Skeletal muscle tissue (tissue), 4 donors: Measurements from ENCODE around the gene TRPM8. TPM values are rescaled to one million over a fixed set of nuclear protein-coding genes. Genes with fewer than 3 reads are reported as not detected.

Experiments used
- H3K27ac ChIP-seq: one replicate; pipeline ENCODE4 v1.7.0; 2013; ENCODE audit warnings: mild to moderate bottlenecking, low read depth, low read length, inconsistent platforms
- H3K27me3 ChIP-seq, 3 donors: one replicate each; pipeline ENCODE4 v1.7.0; 2013; ENCODE audit warnings: low read length in 3 of 3; ENCODE audit not compliant: control insufficient read depth in 3 of 3, insufficient read depth in 3 of 3
- H3K36me3 ChIP-seq, 3 donors: one replicate each; pipeline ENCODE4 v1.7.0; 2013; ENCODE audit warnings: low read length in 3 of 3; ENCODE audit not compliant: control insufficient read depth in 3 of 3, insufficient read depth in 3 of 3
- H3K4me1 ChIP-seq, 3 donors: one replicate each; pipeline ENCODE4 v1.7.0; 2013; ENCODE audit warnings: low read length in 3 of 3, mild to moderate bottlenecking in 3 of 3; ENCODE audit not compliant: control insufficient read depth in 3 of 3, insufficient read depth in 3 of 3
- H3K4me3 ChIP-seq, 3 donors: one replicate each; pipeline ENCODE4 v1.7.0; 2013; ENCODE audit warnings: low read length in 3 of 3
- H3K9ac ChIP-seq, 3 donors: one replicate each; pipeline ENCODE4 v1.7.0; 2013; ENCODE audit warnings: low read length in 3 of 3, mild to moderate bottlenecking in 3 of 3, moderate library complexity in 2 of 3, low read depth in 1 of 3
- H3K9me3 ChIP-seq, 3 donors: one replicate each; pipeline ENCODE4 v1.7.0; 2013; ENCODE audit warnings: low read length in 3 of 3; ENCODE audit not compliant: control insufficient read depth in 3 of 3
- total RNA-seq: library from RNA; depleted of rRNA; stranded (reverse); fragments of >200 nt; gene quantifications from one replicate; pipeline ENCODE4 v1.2.3, GENCODE V29; 2014
- donor health status: Osteomylitis.

TRPM8 gene
- total RNA-seq, 1 donor from 2014 or later, result not detected

DNA sequence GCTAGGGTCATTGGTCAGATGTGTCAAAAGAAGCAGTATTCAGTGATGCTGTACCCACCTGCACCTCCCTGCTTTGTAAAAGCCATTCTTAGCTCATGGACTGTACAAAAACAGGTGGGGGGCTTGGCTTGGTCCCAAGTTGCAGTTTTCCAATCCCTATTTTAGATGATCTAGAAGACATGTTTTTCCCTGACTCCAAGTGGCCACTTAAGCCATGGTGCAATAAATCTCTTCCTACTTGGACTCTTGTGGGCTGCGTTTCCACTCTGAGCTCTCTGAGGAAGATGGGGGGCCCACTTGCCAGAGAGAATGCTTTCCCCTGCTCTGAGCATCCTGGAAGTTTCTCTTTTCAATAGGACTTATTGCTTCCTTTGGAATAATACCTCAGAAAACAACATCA lies 76.3 kb downstream of the TRPM8 start:
- Histone ChIP-seq H3K36me3 (no peaks in the 10 kb centered on the region), H3K27ac (no peak overlapping the region), H3K27me3 (peaks cover 0 to 6% (median 3%) of the 10 kb centered on the region in 3 donors), H3K4me1 (no peaks in the 10 kb centered on the region), H3K4me3 (no peak overlapping the region), H3K9me3 (peaks cover 0 to 2% (median 0%) of the 10 kb centered on the region in 3 donors), H3K9ac (no peak overlapping the region)

DNA sequence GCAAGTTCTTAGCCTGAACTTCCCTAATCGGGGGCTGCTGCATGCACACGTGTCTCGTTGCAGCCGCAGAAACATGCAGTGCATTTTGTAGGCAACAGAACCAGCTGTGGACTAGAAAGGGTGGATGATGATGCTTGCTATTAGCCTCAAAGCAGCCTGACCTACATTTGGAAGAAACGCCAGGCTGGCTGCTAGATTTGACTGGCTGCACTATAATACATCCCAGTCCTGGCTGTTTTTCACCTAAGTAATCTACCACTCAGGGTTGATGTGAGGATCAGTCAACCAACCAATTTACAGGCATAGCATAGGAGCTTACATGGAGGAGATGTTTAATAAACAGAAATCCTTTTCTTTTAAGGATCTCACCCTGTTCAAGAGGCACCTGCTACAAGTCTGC lies 77.0 kb downstream of the TRPM8 start:
- H3K4me3 ChIP-seq, result no peak overlapping the region
- no peak overlapping the region for H3K27ac ChIP-seq
- H3K9ac ChIP-seq, result no peak overlapping the region
- no peaks in the 10 kb centered on the region for H3K4me1 ChIP-seq
- H3K27me3 ChIP-seq, result peaks cover 0 to 10% (median 3%) of the 10 kb centered on the region in 3 donors
- no peaks in the 10 kb centered on the region for H3K36me3 ChIP-seq
- H3K9me3 ChIP-seq, result peaks cover 0 to 2% (median 0%) of the 10 kb centered on the region in 3 donors

DNA sequence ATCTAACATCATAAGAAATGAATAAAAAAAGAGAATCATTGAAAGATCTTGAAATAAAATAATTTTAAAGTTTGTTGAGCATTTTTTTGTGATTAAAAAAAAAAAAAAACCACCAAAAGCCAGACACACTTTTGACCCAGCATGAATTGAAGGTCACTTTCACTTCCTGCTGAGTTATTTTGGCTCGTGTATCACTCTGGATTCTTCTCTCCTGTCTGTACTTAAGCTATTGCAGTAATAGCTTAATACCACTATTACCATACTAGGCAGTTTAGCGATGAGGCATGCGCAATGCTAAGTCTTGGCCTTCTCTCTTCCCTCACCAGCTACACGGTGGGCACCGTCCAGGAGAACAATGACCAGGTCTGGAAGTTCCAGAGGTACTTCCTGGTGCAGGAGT lies 78.8 kb downstream of the TRPM8 start:
- H3K4me3 ChIP-seq, result no peak overlapping the region
- H3K27me3 ChIP-seq, result peaks cover 0 to 15% (median 3%) of the 10 kb centered on the region in 3 donors
- H3K36me3 ChIP-seq, result no peaks in the 10 kb centered on the region
- H3K27ac ChIP-seq, result no peak overlapping the region
- peaks cover 0 to 2% (median 0%) of the 10 kb centered on the region in 3 donors for H3K9me3 ChIP-seq
- no peak overlapping the region for H3K9ac ChIP-seq
- no peaks in the 10 kb centered on the region for H3K4me1 ChIP-seq

DNA sequence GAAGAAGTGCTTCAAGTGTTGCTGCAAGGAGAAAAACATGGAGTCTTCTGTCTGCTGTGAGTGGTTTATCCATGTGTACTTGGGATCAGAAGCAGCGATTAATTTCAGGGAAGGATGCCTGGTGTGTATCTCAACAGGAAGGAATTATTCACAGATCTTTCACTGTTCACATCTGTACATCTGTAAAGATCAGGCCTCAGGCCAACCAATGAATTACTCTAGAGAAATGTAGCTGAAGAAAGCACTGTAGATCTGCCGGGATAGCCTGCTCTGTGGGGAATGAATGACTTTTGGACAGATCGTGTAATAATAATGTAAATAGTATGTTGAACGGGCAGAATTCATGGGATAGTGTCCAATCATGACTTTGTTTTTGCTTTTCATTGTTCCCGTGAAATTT lies 79.3 kb downstream of the TRPM8 start:
- no peak overlapping the region for H3K4me3 ChIP-seq
- H3K27ac ChIP-seq, result no peak overlapping the region
- no peaks in the 10 kb centered on the region for H3K4me1 ChIP-seq
- peaks cover 0 to 15% (median 0%) of the 10 kb centered on the region in 3 donors for H3K27me3 ChIP-seq
- no peaks in the 10 kb centered on the region for H3K36me3 ChIP-seq
- H3K9me3 ChIP-seq, result peaks cover 0 to 2% (median 0%) of the 10 kb centered on the region in 3 donors
- H3K9ac ChIP-seq, result no peak overlapping the region

DNA sequence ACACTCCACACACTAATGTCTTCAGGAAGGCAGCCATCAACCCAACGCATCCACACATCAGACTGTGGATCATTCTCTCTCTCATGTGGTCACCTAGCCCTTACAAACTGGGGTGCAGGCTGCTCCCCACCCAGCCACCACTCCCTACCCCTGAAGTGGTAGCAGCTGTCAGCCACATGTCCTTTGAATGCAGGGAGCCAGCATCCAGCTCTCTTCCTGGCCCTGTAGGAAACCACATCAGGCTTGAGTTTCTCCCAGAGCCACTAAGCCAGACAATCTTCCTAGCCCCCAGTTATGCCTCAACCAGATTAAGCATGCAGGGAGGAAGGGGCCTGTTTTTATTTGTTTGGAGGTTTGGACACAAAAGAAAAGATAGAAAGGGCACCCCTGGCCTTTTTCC lies 80.5 kb downstream of the TRPM8 start:
- H3K27me3 ChIP-seq, result peaks cover 0 to 23% (median 0%) of the 10 kb centered on the region in 3 donors
- no peaks in the 10 kb centered on the region for H3K36me3 ChIP-seq
- H3K9me3 ChIP-seq, result peaks cover 0 to 2% (median 0%) of the 10 kb centered on the region in 3 donors
- H3K4me1 ChIP-seq, result no peaks in the 10 kb centered on the region
- no peak overlapping the region for H3K4me3 ChIP-seq
- no peak overlapping the region for H3K27ac ChIP-seq
- no peak overlapping the region for H3K9ac ChIP-seq

DNA sequence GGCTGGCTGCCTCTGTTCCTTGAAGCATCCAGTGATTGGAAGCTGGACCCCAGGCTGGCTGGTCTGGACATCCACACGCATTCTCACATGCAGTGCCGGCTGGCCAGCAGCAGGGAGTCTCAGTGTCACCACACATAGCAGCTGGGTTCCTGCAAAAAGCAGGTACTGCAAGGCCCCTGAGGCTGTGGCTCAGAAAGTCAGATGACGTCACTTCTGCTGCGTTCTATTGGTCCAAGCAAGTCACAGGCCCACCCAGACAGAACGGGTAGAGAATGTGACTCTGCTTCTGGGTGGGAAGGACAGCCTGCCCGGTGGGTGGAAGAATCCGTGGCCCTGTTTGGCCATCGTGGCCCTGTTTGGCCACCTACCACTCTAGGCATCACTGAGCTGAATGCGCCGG lies 82.0 kb downstream of the TRPM8 start:
- no peak overlapping the region for H3K27ac ChIP-seq
- H3K36me3 ChIP-seq, result no peaks in the 10 kb centered on the region
- H3K9me3 ChIP-seq, result peaks cover 0 to 2% (median 0%) of the 10 kb centered on the region in 3 donors
- H3K4me1 ChIP-seq, result no peaks in the 10 kb centered on the region
- H3K27me3 ChIP-seq, result peaks cover 0 to 20% (median 0%) of the 10 kb centered on the region in 3 donors
- H3K4me3 ChIP-seq, result no peak overlapping the region
- no peak overlapping the region for H3K9ac ChIP-seq

DNA sequence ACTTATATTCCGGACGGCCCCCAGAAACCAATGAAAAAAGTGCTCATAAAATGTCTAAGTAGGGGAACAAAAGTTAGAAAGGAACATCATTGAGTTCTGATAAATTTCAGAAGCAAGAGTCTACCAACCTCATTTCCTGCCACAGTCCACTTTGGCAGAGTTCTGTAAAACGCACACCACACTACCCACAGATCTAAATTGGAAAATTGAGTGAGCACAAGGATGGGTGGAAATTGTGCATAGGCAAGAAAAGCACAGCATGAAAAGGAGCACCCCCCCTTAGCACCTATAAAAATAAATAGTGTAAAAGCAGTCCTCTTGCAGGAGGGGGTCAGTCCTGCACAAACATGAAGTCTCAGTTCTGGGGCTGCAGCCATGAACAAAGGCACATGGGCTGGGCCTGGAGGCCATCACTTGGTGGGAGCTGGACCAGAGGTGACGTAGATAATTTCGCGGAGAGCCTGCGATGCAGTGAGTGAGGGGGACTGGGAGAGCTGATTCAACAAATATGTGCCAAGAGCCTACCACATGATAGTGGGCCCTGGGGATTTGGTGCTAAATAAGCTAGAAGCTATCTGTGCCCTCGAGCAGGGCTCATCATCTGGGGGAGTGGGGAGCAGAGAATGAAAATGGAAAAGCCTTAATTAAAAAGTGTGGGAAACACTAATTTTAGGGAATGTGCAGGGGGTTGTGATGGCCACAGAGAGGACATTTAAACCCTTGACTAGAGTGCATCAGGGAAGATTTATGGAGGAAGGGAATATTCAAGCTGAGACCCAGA lies 84.4 kb downstream of the TRPM8 start:
- no peaks in the 10 kb centered on the region for H3K4me1 ChIP-seq
- H3K27me3 ChIP-seq, result peaks cover 0 to 16% (median 0%) of the 10 kb centered on the region in 3 donors
- H3K27ac ChIP-seq, result no peak overlapping the region
- no peaks in the 10 kb centered on the region for H3K9me3 ChIP-seq
- no peak overlapping the region for H3K9ac ChIP-seq
- H3K4me3 ChIP-seq, result no peak overlapping the region
- no peaks in the 10 kb centered on the region for H3K36me3 ChIP-seq

DNA sequence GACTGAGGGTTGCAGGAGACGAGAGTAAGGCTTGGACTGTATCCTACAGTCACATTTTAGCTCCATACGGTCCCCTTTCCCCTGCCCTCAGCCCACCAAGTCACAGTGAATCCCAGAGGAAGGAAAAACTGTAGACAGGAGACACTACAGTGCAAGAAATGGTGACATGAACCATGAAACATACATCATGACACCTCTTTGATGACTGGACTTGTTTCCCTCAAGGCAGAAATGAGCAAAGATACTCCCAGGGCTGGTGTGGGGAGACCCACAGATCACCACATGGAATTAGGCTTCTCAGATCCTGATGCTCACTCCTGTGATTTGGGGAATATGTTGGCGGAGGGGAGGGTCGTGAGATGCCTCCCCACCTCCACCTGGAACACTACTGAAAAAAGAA lies 85.1 kb downstream of the TRPM8 start:
- H3K9me3 ChIP-seq, result no peaks in the 10 kb centered on the region
- no peak overlapping the region for H3K27ac ChIP-seq
- no peaks in the 10 kb centered on the region for H3K4me1 ChIP-seq
- no peak overlapping the region for H3K4me3 ChIP-seq
- H3K9ac ChIP-seq, result no peak overlapping the region
- no peaks in the 10 kb centered on the region for H3K36me3 ChIP-seq
- peaks cover 0 to 16% (median 0%) of the 10 kb centered on the region in 3 donors for H3K27me3 ChIP-seq

DNA sequence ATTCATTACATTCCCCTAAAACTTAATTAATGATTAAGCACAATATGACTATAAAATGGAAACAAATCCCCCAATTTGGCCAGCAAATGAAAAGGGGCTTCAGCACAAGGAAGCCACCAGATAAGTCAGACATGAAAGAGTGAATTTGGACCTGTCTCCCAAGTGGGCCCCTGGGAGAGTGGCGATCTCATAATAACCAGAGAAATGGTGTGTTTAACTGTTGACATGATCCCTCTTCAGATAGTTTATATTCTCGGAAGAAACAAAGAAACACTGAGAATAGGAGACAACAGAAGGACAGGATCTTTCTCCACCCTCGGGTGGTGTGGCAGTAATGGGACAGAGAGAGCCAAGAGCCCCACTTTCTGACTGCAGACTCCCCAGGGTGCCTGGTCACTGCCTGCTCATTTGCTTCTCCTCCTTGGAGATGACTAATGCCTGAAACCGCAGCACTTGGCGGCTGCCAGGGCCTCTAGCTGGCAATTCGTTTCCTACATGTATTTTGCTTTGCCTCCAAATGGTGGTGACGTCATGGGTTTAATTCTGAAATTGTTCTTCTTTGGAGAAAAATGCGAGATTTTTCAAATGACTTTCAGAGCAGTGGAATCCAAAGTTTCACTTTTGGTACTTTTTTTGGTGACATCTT lies 86.9 kb downstream of the TRPM8 start:
- Histone ChIP-seq H3K9me3 (no peaks in the 10 kb centered on the region), H3K27me3 (peaks cover 0 to 20% (median 0%) of the 10 kb centered on the region in 3 donors), H3K4me3 (no peak overlapping the region), H3K36me3 (no peaks in the 10 kb centered on the region), H3K4me1 (no peaks in the 10 kb centered on the region), H3K9ac (no peak overlapping the region), H3K27ac (no peak overlapping the region)

DNA sequence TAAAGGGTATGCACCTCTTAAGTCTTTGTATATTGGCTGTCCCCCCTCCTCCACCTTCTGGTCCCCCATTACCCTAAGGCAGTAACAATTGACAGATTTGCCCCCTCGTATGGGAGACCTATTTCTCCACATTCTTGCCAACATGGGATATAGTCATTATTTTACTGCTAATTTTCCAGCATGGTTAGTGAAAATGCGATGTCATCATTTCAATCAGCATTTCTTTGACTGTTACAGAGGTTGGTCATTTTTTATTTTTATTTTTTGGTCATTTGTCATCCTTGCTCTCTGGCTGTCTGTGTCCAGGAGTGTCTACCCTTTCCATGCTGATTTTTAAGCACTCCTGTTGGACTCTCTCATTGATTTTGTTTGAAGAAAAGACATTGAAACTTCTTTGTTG lies 88.0 kb downstream of the TRPM8 start:
- Histone ChIP-seq H3K27me3 (peaks cover 0 to 13% (median 0%) of the 10 kb centered on the region in 3 donors), H3K27ac (no peak overlapping the region), H3K4me1 (no peaks in the 10 kb centered on the region), H3K36me3 (no peaks in the 10 kb centered on the region), H3K4me3 (no peak overlapping the region), H3K9ac (no peak overlapping the region), H3K9me3 (no peaks in the 10 kb centered on the region)
